ENCODE data around the gene SCRN2. TPM values are rescaled to one million over a fixed set of nuclear protein-coding genes. Genes with fewer than 3 reads are reported as not detected.

Gene SCRN2
- total and polyA plus RNA-seq, 3 donors from 2014 or later = 25.6 to 38.0 (median 31.0) TPM

DNA sequence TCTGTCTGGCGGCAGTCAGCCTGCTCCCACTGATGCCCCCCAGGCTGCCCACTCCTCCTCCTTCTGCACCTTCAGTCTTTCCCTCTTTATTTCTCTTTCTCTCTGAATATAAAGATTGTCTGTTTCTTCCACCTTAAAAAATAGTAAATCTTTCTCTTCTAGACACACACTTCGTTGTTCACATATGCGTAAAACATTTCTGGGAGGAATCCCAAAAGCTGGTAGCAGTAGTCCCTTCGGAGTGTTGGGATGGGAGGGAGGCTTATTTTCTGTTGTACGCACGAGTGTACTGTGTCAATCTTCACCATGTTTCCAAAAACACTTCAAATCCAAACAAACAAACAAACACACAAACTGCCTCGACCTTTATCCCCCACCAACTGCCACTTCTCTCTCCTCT, 29.4 kb downstream of the SCRN2 start:
- H3K27ac ChIP-seq = no peak overlapping the region
- TF ChIP-seq, protein P1, sequence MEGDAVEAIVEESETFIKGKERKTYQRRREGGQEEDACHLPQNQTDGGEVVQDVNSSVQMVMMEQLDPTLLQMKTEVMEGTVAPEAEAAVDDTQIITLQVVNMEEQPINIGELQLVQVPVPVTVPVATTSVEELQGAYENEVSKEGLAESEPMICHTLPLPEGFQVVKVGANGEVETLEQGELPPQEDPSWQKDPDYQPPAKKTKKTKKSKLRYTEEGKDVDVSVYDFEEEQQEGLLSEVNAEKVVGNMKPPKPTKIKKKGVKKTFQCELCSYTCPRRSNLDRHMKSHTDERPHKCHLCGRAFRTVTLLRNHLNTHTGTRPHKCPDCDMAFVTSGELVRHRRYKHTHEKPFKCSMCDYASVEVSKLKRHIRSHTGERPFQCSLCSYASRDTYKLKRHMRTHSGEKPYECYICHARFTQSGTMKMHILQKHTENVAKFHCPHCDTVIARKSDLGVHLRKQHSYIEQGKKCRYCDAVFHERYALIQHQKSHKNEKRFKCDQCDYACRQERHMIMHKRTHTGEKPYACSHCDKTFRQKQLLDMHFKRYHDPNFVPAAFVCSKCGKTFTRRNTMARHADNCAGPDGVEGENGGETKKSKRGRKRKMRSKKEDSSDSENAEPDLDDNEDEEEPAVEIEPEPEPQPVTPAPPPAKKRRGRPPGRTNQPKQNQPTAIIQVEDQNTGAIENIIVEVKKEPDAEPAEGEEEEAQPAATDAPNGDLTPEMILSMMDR (IDR thresholded peaks at IDR 0.05) = no peak
- TF ChIP-seq POLR2A (IDR thresholded peaks at IDR 0.05) = no peak
- DNase-seq = no peak

DNA sequence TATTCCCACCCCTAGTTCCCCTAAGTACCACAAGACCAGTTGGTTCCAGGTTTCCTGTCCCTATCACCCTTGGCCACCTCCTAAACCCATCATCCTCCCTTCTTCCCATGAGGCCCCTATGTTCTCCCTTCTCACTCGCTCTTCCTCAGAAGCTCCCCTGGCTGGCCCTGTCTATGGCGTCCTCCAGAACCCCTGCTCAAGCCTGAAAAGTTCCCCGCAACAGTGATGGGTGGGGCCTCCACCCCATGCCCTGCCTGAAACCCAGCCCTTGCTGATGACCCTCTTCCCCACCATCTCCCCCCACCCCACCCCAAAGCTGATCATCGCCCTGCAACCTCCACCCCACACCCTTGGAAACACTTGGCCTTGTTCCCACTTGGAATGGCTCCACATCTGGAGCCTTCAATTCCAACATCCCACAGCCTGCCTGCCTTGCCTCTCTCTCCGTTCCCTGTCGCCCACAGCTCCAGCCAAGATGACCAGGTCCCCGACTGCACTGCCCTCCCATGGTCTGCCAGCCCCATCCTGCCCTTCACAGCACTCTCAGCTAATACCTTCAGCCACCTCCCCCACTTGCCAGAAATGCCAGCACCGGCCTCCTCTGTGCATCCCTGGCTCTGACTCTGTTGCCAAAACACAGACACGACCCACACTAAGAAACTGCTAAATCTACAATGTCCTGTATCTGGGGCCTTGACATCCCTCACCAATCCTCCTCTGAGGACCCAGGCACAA, 30.0 kb downstream of the SCRN2 start:
- H3K4me3 ChIP-seq = no peak overlapping the region
- WGBS, 2 donors = 73 to 85% methylated on average over 7 to 9 of the region's 9 CpGs
- H3K4me1 ChIP-seq = no peaks in the 10 kb centered on the region
- H3K27me3 ChIP-seq = no peaks in the 10 kb centered on the region
- no peak for DNase-seq
- H3K27ac ChIP-seq = no peak overlapping the region
- H3K36me3 ChIP-seq (ENCODE audit: low read depth, missing control alignments) = no peaks in the 10 kb centered on the region
- TF ChIP-seq POLR2A (IDR thresholded peaks at IDR 0.05) = no peak
- TF ChIP-seq, protein P1 (IDR thresholded peaks at IDR 0.05) = no peak
- intact Hi-C loops (cut with DNase I; ENCODE audit: low total_unique reads) = no loop called here
- H3K9me3 ChIP-seq = no peaks in the 10 kb centered on the region

More for the DNA sequence above, 29.4 kb downstream of the SCRN2 start:
- intact Hi-C loops (cut with DNase I; ENCODE audit: low total_unique reads) = no loop called here
- H3K36me3 ChIP-seq (ENCODE audit: low read depth, missing control alignments) = no peaks in the 10 kb centered on the region
- H3K27me3 ChIP-seq = no peaks in the 10 kb centered on the region
- no peaks in the 10 kb centered on the region for H3K9me3 ChIP-seq
- no peak overlapping the region for H3K4me3 ChIP-seq
- H3K4me1 ChIP-seq = no peaks in the 10 kb centered on the region
- WGBS, 2 donors = 68 to 75% methylated on average over 7 of the region's 7 CpGs

DNA sequence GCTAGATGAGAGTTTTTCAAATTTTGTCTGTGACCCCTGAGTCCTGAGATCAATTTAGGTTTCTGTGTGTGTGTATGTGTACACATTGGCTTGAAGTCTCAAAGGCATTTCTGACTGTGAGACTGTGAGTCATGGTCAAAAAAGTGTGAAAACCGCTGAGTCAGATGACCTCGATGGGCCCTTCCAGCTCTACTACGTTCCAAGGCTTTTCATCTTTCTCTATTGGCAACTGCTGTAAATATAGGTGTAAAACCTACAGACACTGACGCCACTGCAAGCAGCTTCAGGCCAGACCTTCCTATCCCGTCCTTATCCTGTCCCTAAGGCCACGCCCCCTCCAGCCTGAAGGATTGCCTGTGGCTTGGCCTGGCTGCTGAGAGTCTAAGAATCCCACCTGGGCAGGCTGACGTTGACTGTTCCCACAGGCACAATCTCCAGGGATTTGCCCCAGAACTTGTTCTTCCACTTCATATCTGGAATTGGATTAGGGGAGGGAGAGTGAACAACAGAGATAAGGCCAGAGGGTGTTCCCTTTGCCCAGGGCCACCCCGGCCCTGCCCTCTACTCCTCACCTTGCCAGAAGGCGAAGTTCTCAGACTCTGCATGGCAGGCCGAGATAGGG, 30.8 kb downstream of the SCRN2 start:
- no peak overlapping the region for H3K27ac ChIP-seq
- H3K9me3 ChIP-seq = no peaks in the 10 kb centered on the region
- intact Hi-C loops (cut with DNase I; ENCODE audit: low total_unique reads) = no loop called here
- no peak for DNase-seq
- no peak for TF ChIP-seq POLR2A (IDR thresholded peaks at IDR 0.05)
- TF ChIP-seq, protein P1 (IDR thresholded peaks at IDR 0.05) = no peak
- no peaks in the 10 kb centered on the region for H3K4me1 ChIP-seq
- 62 to 68% methylated on average over 8 to 10 of the region's 10 CpGs for WGBS, 2 donors
- H3K36me3 ChIP-seq (ENCODE audit: low read depth, missing control alignments) = no peaks in the 10 kb centered on the region
- H3K4me3 ChIP-seq = no peak overlapping the region
- no peaks in the 10 kb centered on the region for H3K27me3 ChIP-seq

DNA sequence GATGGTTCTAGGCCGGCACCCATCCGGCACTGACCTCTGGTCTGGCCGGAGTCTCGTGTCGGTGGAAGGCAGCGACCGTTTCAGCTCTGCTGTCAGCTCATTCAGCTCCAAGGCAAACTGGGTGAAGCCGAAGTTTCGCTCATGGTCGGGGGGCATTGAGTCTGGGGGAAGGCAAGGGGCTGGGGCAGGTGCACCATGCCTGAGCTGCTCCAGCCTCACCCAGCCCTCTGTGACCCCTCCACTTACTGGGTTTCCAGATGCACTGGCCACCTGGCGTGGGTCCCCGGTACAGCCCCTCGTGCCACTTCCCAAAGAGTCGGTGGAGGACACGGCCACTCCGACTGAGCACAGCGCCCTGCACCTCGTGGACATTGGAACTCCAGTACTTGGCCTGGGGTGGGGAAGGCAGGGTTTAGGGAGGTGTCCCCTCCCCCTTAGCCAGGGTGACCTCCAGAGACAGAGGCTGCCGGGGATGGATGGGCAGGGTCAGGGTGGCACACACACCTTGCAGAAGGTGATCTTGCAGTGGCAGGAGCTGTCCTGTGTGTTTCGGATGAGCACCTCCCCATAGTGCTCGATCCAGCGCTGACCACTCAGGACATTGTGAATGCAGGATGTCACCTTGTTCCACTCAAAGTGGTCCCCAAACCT, 32.1 kb downstream of the SCRN2 start:
- no peaks in the 10 kb centered on the region for H3K36me3 ChIP-seq (ENCODE audit: low read depth, missing control alignments)

More for the DNA sequence above, 32.1 kb downstream of the SCRN2 start:
- intact Hi-C loops (cut with DNase I; ENCODE audit: low total_unique reads) = no loop called here
- Histone ChIP-seq H3K27ac (no peak overlapping the region), H3K4me1 (no peaks in the 10 kb centered on the region), H3K9me3 (no peaks in the 10 kb centered on the region), H3K27me3 (no peaks in the 10 kb centered on the region), H3K4me3 (no peak overlapping the region)
- DNase-seq = no peak
- TF ChIP-seq POLR2A (IDR thresholded peaks at IDR 0.05) = no peak
- TF ChIP-seq, protein P1 (IDR thresholded peaks at IDR 0.05) = no peak
- WGBS, 2 donors = 91 to 94% methylated on average over 12 to 21 of the region's 22 CpGs
